GM12891 (cell line): ENCODE results near the gene ABI1.

Experiments used
- POLR2A ChIP-seq: IDR thresholded peaks from 2 replicates; pipeline ENCODE4 v1.6.1; 2011; ENCODE audit warnings: low read depth, low read length, control low read depth
- POLR2AphosphoS5 ChIP-seq: IDR thresholded peaks from 2 replicates; pipeline ENCODE4 v1.6.1; 2011; ENCODE audit warnings: low read depth, low read length, control low read depth
- TAF1 ChIP-seq: IDR thresholded peaks from 2 replicates; pipeline ENCODE4 v1.6.1; 2011; ENCODE audit warnings: low read depth, low read length, control low read depth

DNA sequence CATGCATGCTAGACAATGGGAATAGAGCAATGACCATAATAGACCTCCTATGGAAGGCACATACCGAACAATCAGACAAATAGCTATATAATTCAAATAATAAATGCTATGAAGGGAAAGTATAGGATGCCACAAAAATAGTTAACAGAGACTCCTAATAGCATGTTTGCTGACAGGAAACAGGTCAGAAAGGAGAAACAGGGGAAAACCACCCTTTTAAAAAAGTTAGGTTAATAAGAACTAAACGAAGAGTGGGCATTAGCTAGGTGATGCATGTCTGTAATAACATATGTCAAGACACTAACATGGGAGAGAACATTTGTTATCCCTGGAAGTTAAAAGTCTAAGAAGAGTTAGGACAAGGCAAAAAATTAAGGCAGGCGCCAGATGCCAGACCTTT is 58.9 kb downstream of the ABI1 start:
- TF ChIP-seq POLR2A = no peak
- TF ChIP-seq TAF1 = no peak
- TF ChIP-seq POLR2AphosphoS5 = no peak
